Activated T-helper 17 cell treated with anti-CD3 and anti-CD28 coated beads, Interleukin-2, amount 50 U/mL, for 72 hours (primary cell): Measurements from ENCODE around the gene NINJ2. TPM values are rescaled to one million over a fixed set of nuclear protein-coding genes. Genes with fewer than 3 reads are reported as not detected.

Source experiments
- ATAC-seq: fragments of 150-1000 bp; cut with Tn5 transposase; replicated peaks from 2 replicates; pipeline ENCODE4 v1.10.0; 2021; ENCODE audit warnings: mild to moderate bottlenecking, moderate library complexity
- H3K27ac Mint-ChIP-seq: one replicate; pipeline ENCODE4 v1.8.0; 2022; ENCODE audit warnings: mixed read lengths
- H3K27me3 Mint-ChIP-seq: one replicate; pipeline ENCODE4 v1.8.0; 2022; ENCODE audit warnings: mixed read lengths
- H3K36me3 Mint-ChIP-seq: one replicate; pipeline ENCODE4 v1.8.0; 2022; ENCODE audit warnings: low read depth, mild to moderate bottlenecking, mixed read lengths
- H3K4me1 Mint-ChIP-seq: one replicate; pipeline ENCODE4 v1.8.0; 2022; ENCODE audit warnings: mixed read lengths
- H3K4me3 Mint-ChIP-seq: one replicate; pipeline ENCODE4 v1.8.0; 2022; ENCODE audit warnings: mild to moderate bottlenecking, mixed read lengths
- H3K9me3 Mint-ChIP-seq: one replicate; pipeline ENCODE4 v1.8.0; 2022; ENCODE audit warnings: mixed read lengths
- total RNA-seq, 2 donors: library from RNA; stranded (reverse); gene quantifications; one replicate each; pipeline ENCODE4 v1.2.3, GENCODE V29; 2022

NINJ2 gene
- total RNA-seq, 2 donors from 2014 or later: 9.2 to 19.9 TPM

GRCh38 chr12:533718-534117 is 129.5 kb downstream of the NINJ2 start:
- no peaks in the 10 kb centered on the region for H3K27me3 Mint-ChIP-seq
- H3K4me3 Mint-ChIP-seq: no peak overlapping the region
- ATAC-seq: no peak
- no peaks in the 10 kb centered on the region for H3K4me1 Mint-ChIP-seq
- no peak overlapping the region for H3K27ac Mint-ChIP-seq
- H3K36me3 Mint-ChIP-seq: no peaks in the 10 kb centered on the region
- peaks cover 8% of the 10 kb centered on the region for H3K9me3 Mint-ChIP-seq

DNA sequence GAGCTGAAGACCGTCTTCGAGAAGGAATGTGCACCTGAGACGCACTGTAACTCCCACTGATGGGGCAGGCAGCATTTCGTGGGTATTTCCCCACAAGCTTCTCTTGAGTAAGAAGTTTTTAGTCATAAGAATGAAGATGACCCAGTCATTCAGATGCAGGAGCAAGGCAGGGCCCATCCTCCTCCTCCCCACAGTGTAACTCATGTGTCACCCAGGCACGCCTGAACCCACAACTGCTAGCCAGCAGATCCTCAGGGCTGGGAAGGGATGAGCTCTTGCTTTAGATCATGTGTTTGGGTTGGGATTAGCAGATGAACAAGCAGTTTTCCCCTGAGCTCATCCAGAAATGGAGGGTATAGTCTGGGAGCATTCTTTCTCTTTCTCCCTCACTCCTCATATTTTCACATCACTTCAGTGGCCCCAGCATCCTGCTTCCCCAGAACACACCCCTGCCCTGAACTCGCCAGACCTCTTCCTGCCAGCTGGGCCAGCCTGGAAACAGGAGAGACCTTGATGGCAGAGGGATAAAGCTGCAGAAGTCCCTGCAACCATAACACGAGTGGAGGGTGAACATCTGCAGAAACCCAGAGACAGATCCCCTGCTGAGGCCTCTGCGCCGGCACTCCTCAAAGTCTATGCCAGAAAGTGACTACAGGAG is 130.2 kb downstream of the NINJ2 start:
- H3K4me3 Mint-ChIP-seq: no peak overlapping the region
- ATAC-seq: peak; percentile 53
- H3K27ac Mint-ChIP-seq: no peak overlapping the region

DNA sequence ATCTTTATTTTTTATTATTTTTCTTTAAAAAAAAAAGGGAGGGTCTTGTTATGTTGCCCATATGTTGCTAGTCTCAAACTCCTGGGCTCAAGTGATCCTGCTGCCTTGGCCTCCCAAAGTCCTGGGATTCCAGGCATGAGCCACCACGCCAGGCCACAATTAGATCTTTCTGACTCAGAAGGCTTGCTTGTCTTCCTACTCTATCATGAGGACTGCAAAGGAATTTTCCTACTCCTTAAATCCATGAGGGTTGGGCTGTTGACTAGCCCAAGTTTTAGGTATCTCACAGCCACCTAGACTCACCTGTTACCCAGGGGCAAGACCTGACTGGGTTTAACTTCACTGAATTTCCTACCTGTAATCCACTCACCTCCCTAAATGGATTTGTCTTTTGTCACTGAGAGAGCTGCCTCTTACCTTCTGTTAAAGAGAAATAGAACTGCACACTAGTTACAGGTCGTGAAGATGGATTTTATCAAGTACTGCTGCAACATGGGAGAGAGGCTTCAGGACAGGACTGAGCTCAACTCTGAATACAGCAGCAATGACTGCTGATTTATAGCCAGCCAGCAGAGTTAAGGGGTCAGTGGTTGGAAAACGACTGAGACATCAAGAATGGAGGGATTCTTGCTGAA is 131.2 kb downstream of the NINJ2 start:
- H3K36me3 Mint-ChIP-seq: no peaks in the 10 kb centered on the region
- peaks cover 8% of the 10 kb centered on the region for H3K9me3 Mint-ChIP-seq
- H3K4me3 Mint-ChIP-seq: no peak overlapping the region
- H3K27ac Mint-ChIP-seq: no peak overlapping the region
- no peaks in the 10 kb centered on the region for H3K27me3 Mint-ChIP-seq
- ATAC-seq: no peak
- no peaks in the 10 kb centered on the region for H3K4me1 Mint-ChIP-seq

More for the DNA sequence above, 130.2 kb downstream of the NINJ2 start:
- Mint-ChIP-seq H3K4me1 (no peaks in the 10 kb centered on the region), H3K9me3 (peaks cover 8% of the 10 kb centered on the region), H3K36me3 (no peaks in the 10 kb centered on the region), H3K27me3 (no peaks in the 10 kb centered on the region)

- Mint-ChIP-seq H3K27me3 (no peaks in the 10 kb centered on the region), H3K36me3 (no peaks in the 10 kb centered on the region), H3K9me3 (peaks cover 8% of the 10 kb centered on the region), H3K4me3 (no peak overlapping the region), H3K4me1 (no peaks in the 10 kb centered on the region), H3K27ac (no peak overlapping the region)
- no peak for ATAC-seq
These were observed 132.4 kb downstream of the NINJ2 start for GRCh38 chr12:530821-531220.

DNA sequence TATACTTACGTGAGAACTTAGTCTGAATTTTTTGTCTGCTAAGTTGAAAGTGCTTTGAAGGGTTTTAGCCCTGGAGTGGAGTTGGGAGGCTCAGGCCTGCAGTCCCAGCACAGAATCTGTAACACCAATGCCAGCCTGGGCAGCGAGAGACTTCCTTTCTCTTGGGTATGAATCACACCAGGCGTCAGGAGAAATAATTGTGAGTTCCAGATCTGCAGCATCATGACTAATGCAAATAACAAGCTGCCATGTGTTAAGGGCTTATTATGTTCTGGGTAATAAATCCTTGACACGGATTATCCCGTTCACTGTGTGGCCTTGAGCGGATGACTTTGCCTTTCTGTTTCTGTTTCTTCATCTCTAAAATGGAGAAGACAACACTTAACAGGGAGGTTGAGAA is 132.9 kb downstream of the NINJ2 start:
- peaks cover 8% of the 10 kb centered on the region for H3K9me3 Mint-ChIP-seq

GRCh38 chr12:527729-528128 is 135.5 kb downstream of the NINJ2 start:
- Mint-ChIP-seq H3K27me3 (no peaks in the 10 kb centered on the region), H3K4me3 (no peak overlapping the region), H3K27ac (no peak overlapping the region), H3K9me3 (peaks cover 8% of the 10 kb centered on the region), H3K36me3 (no peaks in the 10 kb centered on the region), H3K4me1 (no peaks in the 10 kb centered on the region)
- ATAC-seq: no peak

More for the DNA sequence above, 132.9 kb downstream of the NINJ2 start:
- H3K4me3 Mint-ChIP-seq: no peak overlapping the region
- no peaks in the 10 kb centered on the region for H3K4me1 Mint-ChIP-seq
- no peak for ATAC-seq
- no peaks in the 10 kb centered on the region for H3K36me3 Mint-ChIP-seq
- no peaks in the 10 kb centered on the region for H3K27me3 Mint-ChIP-seq
- H3K27ac Mint-ChIP-seq: no peak overlapping the region

DNA sequence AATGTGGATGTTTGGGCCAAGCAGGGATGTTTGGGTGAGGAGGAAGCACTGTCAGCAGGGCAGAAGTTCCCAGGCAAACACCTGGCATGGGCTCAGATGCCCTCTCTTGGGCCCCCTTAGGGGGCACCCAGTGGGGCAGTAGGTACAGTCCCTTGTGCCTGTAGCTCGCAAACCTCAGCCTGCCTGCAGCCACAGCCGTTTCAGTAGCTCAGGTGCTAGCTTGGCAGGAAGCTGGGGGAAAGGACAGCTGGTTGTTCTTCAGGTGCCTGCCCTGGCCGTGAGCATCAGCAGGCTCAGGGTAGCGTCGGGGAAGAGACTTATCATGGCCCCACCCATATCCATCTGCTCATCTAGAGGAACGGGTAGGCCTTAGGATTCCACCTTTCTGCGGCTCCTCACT is 136.0 kb downstream of the NINJ2 start:
- Mint-ChIP-seq H3K27me3 (no peaks in the 10 kb centered on the region), H3K4me3 (no peak overlapping the region), H3K36me3 (no peaks in the 10 kb centered on the region), H3K27ac (no peak overlapping the region), H3K9me3 (peaks cover 7% of the 10 kb centered on the region), H3K4me1 (no peaks in the 10 kb centered on the region)
- no peak for ATAC-seq

GRCh38 chr12:526089-526488 is 137.2 kb downstream of the NINJ2 start:
- peaks cover 3% of the 10 kb centered on the region for H3K9me3 Mint-ChIP-seq
- no peak overlapping the region for H3K4me3 Mint-ChIP-seq
- no peaks in the 10 kb centered on the region for H3K27me3 Mint-ChIP-seq
- ATAC-seq: no peak
- no peak overlapping the region for H3K27ac Mint-ChIP-seq
- no peaks in the 10 kb centered on the region for H3K36me3 Mint-ChIP-seq
- H3K4me1 Mint-ChIP-seq: no peaks in the 10 kb centered on the region

DNA sequence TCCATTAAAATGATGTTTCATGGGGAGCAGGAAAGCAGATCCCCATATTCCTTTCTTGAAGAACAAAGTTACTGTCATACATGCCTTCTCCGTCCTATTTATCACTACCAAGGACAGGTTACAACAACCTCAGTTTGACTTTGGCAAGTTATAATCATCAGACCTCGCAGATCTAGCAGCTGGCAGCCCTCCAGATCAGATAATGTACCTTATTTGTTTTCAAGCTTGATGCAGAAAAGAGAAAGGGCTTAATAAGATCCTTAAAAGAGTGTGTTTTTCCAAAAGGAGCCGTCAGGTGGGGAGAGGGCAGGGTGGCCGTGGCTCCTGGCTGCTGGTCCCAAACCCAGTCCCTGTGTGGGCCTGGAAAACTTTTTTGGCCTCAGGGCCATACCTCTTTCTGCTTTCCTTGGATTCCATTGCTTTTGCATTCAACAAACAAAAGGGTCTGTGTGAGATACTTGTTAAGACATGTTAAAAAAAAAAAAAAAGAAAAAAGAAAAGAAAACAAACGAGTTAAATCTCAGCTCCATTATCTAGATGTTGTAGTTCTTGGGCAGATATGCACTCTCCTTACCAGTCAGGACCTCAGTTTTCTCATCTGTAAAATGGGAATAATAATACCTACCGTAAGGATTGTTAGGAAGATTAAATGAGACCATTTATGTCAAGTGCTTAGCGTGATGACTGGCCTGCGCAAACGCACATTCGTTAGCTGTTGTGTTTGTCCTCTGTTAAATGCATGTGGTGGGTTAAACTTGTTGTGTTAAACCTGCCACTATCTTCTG is 138.9 kb downstream of the NINJ2 start:
- Mint-ChIP-seq H3K9me3 (peaks cover 3% of the 10 kb centered on the region), H3K4me1 (no peaks in the 10 kb centered on the region), H3K27ac (no peak overlapping the region), H3K36me3 (no peaks in the 10 kb centered on the region), H3K4me3 (no peak overlapping the region), H3K27me3 (no peaks in the 10 kb centered on the region)
- no peak for ATAC-seq

DNA sequence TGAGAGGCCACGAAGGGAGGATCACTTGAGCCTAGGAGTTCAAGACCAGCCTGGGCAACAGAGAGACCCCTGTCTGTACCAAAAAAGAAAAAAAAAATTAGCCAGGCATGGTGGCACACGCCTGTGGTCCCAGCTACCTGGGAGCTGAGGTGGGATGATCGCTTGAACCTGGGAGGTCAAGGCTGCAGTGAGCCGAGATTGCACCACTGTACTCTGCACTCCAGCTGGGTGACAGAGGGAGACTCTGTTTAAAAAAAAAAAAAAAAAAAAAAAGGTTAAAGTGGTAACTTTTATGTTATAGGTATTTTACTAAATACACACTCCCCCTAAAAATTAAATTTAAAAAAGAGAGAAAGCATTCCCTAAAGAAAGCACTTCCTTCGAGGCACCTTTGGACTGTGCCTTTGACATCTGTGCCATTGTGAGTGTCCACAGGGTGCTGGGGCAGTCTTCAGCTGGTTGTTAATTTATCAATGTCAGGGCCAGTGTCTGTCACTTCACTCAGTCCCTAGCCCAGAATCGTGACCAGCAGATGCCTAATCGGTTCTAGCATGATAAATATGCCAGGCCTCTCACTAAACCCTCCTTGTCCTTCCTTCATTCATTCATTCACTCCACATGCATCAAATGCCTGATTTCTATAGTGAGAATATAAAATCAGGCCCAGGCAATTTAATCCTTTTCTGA is 140.4 kb downstream of the NINJ2 start:
- H3K27ac Mint-ChIP-seq: no peak overlapping the region
- no peaks in the 10 kb centered on the region for H3K9me3 Mint-ChIP-seq
- ATAC-seq: no peak
- no peaks in the 10 kb centered on the region for H3K4me1 Mint-ChIP-seq
- no peak overlapping the region for H3K4me3 Mint-ChIP-seq
- no peaks in the 10 kb centered on the region for H3K36me3 Mint-ChIP-seq
- no peaks in the 10 kb centered on the region for H3K27me3 Mint-ChIP-seq

- Mint-ChIP-seq H3K27ac (no peak overlapping the region), H3K4me1 (no peaks in the 10 kb centered on the region), H3K36me3 (no peaks in the 10 kb centered on the region), H3K27me3 (no peaks in the 10 kb centered on the region), H3K4me3 (no peak overlapping the region), H3K9me3 (no peaks in the 10 kb centered on the region)
- ATAC-seq: no peak
These were observed 143.1 kb downstream of the NINJ2 start for GRCh38 chr12:520119-520518.

DNA sequence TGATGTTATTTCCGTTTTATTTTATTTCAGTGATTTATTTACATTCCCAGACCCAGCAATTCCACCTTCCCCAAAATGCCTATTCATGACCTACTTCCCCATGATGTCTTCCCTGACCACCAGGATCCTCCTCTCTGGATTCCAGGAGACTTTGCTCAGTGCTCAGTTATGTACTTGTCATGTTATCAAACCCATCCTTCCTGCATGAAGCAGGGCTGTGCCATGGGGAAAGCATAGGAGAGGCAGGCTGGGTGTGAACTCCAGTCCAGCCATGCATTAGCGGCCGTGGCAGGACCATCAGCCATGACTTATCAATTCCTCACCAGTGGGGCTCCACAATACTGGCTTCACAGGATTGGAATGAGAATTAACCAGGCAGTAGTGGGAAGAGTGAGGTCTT is 145.7 kb downstream of the NINJ2 start:
- Mint-ChIP-seq H3K4me3 (no peak overlapping the region), H3K4me1 (no peaks in the 10 kb centered on the region), H3K27me3 (no peaks in the 10 kb centered on the region), H3K27ac (no peak overlapping the region), H3K9me3 (no peaks in the 10 kb centered on the region), H3K36me3 (no peaks in the 10 kb centered on the region)
- no peak for ATAC-seq
